HepG2 (cell line): ENCODE measurements around the gene ZNF101. TPM values are rescaled to one million over a fixed set of nuclear protein-coding genes. Genes with fewer than 3 reads are reported as not detected.
A peak's percentile ranks its signal among the peaks of the same experiment; 100 is the strongest.

Experiments used
- HOXA9 ChIP-seq: sonication (generic); formaldehyde crosslinking; IDR thresholded peaks from 2 replicates; pipeline ENCODE4 v1.8.1; 2022; ENCODE audit warnings: missing genetic modification reagents, mild to moderate bottlenecking, moderate library complexity, borderline replicate concordance
- NCOA1 ChIP-seq: sonication (generic); formaldehyde crosslinking; IDR thresholded peaks from 2 replicates; pipeline ENCODE4 v1.9.0; 2021; ENCODE audit warnings: missing genetic modification reagents
- NFATC3 ChIP-seq: sonication (generic); formaldehyde crosslinking; IDR thresholded peaks from 2 replicates; pipeline ENCODE4 v1.5.1; 2020; ENCODE audit warnings: mild to moderate bottlenecking, missing genetic modification reagents
- NFE2L2 ChIP-seq: fragments of 150-350 bp; IDR thresholded peaks from 2 replicates; pipeline ENCODE4 v1.6.1; 2014; ENCODE audit warnings: low read length
- PCBP1 ChIP-seq: fragments of 200-400 bp; formaldehyde crosslinking; IDR thresholded peaks from 2 replicates; pipeline ENCODE4 v1.6.1; 2017; ENCODE audit warnings: mild to moderate bottlenecking, low read depth, low read length, borderline replicate concordance
- PRMT3 ChIP-seq: sonication (generic); formaldehyde crosslinking; IDR thresholded peaks from 2 replicates; pipeline ENCODE4 v1.8.1; 2022; ENCODE audit warnings: low read depth, mild to moderate bottlenecking, moderate library complexity, missing genetic modification reagents, borderline replicate concordance
- RBFOX2 ChIP-seq: fragments of 200-400 bp; formaldehyde crosslinking; IDR thresholded peaks from 2 replicates; pipeline ENCODE4 v1.6.1; 2017; ENCODE audit warnings: low read depth, mild to moderate bottlenecking, low read length
- SOX5 ChIP-seq: IDR thresholded peaks from 2 replicates; pipeline ENCODE4 v1.6.1; 2016; ENCODE audit warnings: borderline replicate concordance
- ZNF577 ChIP-seq: sonication (generic); formaldehyde crosslinking; IDR thresholded peaks from 2 replicates; pipeline ENCODE4 v1.4.0; 2020; ENCODE audit warnings: mild to moderate bottlenecking, low read depth, missing genetic modification reagents, borderline replicate concordance
- polyA plus RNA-seq, 8 experiments: library from polyadenylated mRNA; depleted of rRNA in 3 of 8; stranded (reverse) in 7 of 8; unstranded in 1 of 8; fragments of >200 nt; fragmentation: Illumina TruSeq in 4 of 8; extraction: Trizol in 4 of 8; gene quantifications; 2 replicates each; pipeline versions ENCODE4 v1.2.1 to v1.2.3, GENCODE V29; 2011 to 2016; ENCODE audit warnings: low read depth in 4 of 8, missing spikeins in 1 of 8, mixed read lengths in 1 of 8; ENCODE audit not compliant: insufficient read depth in 1 of 8
- total RNA-seq, 5 experiments: library from RNA; depleted of rRNA; stranded (reverse); fragments of >200 nt; fragmentation: Illumina TruSeq; extraction: Trizol; gene quantifications; 2 replicates each; pipeline ENCODE4 v1.2.3, GENCODE V29; 2016; ENCODE audit warnings: low read depth in 1 of 5
- TF ChIP-seq, protein P1 (sequence below): sonication (generic); formaldehyde crosslinking; IDR thresholded peaks from 2 replicates; pipeline ENCODE4 v1.5.1; 2020; ENCODE audit warnings: missing genetic modification reagents, mild to moderate bottlenecking, borderline replicate concordance
- TF ChIP-seq, protein P2 (sequence below): sonication (generic); formaldehyde crosslinking; IDR thresholded peaks from 2 replicates; pipeline ENCODE4 v1.5.0; 2020; ENCODE audit warnings: mild to moderate bottlenecking, missing genetic modification reagents, borderline replicate concordance
- TF ChIP-seq, protein P3 (sequence below): sonication (generic); formaldehyde crosslinking; IDR thresholded peaks from 2 replicates; pipeline ENCODE4 v1.4.0; 2020; ENCODE audit warnings: missing genetic modification reagents, mild to moderate bottlenecking, borderline replicate concordance
- TF ChIP-seq, protein P4 (sequence below): sonication (generic); formaldehyde crosslinking; IDR thresholded peaks from 2 replicates; pipeline ENCODE4 v1.8.0; 2022; ENCODE audit warnings: mild to moderate bottlenecking, missing genetic modification reagents

The ZNF101 gene
- total and polyA plus RNA-seq, 2 of the 13 experiments (the other 11 are each of a cell fraction or from before 2014, with no cell fraction given), result 12.9 to 28.9 TPM

DNA sequence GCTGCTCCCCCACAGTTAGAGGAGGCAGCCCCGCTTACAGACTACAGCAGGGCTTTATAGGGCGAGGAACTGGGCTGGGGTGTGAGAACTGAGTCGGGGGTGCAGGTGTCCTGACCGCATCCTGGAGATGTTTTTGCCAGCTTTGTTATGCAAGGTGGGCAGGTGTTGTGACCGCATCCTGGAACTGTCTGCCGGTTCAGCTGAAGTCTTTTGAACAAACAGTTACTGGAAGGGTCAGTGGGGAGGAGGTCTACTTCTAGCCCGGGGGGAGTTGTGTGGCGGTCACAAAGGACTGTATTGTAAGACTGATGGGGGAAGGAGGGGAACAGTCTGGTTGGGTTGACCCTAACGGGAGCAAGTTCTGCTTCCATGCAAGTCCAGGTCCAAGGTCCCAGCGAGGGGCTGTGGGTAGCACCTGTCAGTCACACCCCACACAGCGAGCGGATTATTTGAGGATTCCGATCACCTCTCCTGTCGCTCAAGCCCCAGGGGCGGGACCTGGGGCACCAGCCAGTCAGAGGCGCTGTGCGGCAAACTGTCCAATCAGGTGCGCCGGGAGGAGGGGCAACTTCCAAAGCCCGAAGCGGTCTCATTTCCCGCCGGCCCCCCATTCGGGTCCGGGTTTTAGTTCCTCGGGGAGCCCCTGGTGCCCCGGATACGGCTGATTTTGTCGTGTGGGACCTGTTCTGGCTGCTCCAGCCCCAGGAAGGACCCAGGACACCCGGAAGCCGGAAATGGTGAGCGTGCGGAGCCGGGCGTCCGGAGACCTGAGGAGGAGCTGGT lies at the start of gene ZNF101 (continued):
- TF ChIP-seq, protein P1, sequence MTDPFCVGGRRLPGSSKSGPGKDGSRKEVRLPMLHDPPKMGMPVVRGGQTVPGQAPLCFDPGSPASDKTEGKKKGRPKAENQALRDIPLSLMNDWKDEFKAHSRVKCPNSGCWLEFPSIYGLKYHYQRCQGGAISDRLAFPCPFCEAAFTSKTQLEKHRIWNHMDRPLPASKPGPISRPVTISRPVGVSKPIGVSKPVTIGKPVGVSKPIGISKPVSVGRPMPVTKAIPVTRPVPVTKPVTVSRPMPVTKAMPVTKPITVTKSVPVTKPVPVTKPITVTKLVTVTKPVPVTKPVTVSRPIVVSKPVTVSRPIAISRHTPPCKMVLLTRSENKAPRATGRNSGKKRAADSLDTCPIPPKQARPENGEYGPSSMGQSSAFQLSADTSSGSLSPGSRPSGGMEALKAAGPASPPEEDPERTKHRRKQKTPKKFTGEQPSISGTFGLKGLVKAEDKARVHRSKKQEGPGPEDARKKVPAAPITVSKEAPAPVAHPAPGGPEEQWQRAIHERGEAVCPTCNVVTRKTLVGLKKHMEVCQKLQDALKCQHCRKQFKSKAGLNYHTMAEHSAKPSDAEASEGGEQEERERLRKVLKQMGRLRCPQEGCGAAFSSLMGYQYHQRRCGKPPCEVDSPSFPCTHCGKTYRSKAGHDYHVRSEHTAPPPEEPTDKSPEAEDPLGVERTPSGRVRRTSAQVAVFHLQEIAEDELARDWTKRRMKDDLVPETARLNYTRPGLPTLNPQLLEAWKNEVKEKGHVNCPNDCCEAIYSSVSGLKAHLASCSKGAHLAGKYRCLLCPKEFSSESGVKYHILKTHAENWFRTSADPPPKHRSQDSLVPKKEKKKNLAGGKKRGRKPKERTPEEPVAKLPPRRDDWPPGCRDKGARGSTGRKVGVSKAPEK, result no peak
- TF ChIP-seq HOXA9 (CRISPR knock-in tag) (no peak), ZNF577 (CRISPR knock-in tag) (no peak), NFE2L2 (no peak), PRMT3 (CRISPR knock-in tag) (no peak), SOX5 (CRISPR knock-in tag) (peak; percentile 77; the same call in 1 of the 2 replicates), NCOA1 (CRISPR knock-in tag) (no peak; the same call in 1 of the 2 replicates), PCBP1 (no peak), RBFOX2 (peak; percentile 90), NFATC3 (CRISPR knock-in tag) (no peak)
- TF ChIP-seq, protein P2, sequence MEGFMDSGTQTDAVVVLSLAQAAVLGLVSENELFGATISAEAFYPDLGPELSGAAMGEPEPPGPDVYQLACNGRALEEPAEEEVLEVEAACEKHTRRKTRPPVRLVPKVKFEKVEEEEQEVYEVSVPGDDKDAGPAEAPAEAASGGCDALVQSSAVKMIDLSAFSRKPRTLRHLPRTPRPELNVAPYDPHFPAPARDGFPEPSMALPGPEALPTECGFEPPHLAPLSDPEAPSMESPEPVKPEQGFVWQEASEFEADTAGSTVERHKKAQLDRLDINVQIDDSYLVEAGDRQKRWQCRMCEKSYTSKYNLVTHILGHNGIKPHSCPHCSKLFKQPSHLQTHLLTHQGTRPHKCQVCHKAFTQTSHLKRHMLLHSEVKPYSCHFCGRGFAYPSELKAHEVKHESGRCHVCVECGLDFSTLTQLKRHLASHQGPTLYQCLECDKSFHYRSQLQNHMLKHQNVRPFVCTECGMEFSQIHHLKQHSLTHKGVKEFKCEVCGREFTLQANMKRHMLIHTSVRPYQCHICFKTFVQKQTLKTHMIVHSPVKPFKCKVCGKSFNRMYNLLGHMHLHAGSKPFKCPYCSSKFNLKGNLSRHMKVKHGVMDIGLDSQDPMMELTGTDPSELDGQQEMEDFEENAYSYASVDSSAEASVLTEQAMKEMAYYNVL (CRISPR knock-in tag), result no peak
- TF ChIP-seq, protein P3, sequence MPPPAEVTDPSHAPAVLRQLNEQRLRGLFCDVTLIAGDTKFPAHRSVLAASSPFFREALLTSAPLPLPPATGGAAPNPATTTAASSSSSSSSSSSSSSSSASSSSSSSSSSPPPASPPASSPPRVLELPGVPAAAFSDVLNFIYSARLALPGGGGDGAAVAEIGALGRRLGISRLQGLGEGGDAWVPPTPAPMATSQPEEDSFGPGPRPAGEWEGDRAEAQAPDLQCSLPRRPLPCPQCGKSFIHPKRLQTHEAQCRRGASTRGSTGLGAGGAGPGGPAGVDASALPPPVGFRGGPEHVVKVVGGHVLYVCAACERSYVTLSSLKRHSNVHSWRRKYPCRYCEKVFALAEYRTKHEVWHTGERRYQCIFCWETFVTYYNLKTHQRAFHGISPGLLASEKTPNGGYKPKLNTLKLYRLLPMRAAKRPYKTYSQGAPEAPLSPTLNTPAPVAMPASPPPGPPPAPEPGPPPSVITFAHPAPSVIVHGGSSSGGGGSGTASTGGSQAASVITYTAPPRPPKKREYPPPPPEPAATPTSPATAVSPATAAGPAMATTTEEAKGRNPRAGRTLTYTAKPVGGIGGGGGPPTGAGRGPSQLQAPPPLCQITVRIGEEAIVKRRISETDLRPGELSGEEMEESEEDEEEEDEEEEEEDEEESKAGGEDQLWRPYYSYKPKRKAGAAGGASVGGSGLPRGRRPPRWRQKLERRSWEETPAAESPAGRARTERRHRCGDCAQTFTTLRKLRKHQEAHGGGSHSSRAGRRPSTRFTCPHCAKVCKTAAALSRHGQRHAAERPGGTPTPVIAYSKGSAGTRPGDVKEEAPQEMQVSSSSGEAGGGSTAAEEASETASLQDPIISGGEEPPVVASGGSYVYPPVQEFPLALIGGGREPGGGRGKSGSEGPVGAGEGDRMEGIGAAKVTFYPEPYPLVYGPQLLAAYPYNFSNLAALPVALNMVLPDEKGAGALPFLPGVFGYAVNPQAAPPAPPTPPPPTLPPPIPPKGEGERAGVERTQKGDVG (CRISPR knock-in tag), result no peak
- TF ChIP-seq, protein P4, sequence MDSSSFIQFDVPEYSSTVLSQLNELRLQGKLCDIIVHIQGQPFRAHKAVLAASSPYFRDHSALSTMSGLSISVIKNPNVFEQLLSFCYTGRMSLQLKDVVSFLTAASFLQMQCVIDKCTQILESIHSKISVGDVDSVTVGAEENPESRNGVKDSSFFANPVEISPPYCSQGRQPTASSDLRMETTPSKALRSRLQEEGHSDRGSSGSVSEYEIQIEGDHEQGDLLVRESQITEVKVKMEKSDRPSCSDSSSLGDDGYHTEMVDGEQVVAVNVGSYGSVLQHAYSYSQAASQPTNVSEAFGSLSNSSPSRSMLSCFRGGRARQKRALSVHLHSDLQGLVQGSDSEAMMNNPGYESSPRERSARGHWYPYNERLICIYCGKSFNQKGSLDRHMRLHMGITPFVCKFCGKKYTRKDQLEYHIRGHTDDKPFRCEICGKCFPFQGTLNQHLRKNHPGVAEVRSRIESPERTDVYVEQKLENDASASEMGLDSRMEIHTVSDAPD (CRISPR knock-in tag), result no peak
